Right lobe of liver (tissue), 6 donors: Measurements from ENCODE around the gene MAGI1. TPM values are rescaled to one million over a fixed set of nuclear protein-coding genes. Genes with fewer than 3 reads are reported as not detected.
"Not testable (repeated sequence)": the region's sequence is repeated elsewhere in the genome, so short reads cannot be mapped to it uniquely, and the experiment has no call there.

ENCODE experiments used
- ATAC-seq, 4 donors: fragments of 200-7000 bp; cut with Tn5 transposase; one replicate each; pipeline ENCODE4 v1.9.1; 2020; ENCODE audit warnings: mild to moderate bottlenecking in 4 of 4, moderate library complexity in 4 of 4
- DNase-seq, 3 donors: peaks; one replicate each; pipeline ENCODE4 v3.0.0-alpha.2; 2020
- H3K27ac ChIP-seq, 3 donors: fragments of 200-600 bp; one replicate each; pipeline ENCODE4 v1.8.0; 2022
- H3K27me3 ChIP-seq, 2 donors: fragments of 200-600 bp; one replicate each; pipeline ENCODE4 v1.8.0; 2022
- H3K36me3 ChIP-seq, 4 donors: fragments of 200-600 bp; sonication (generic) in 1 of 4; one replicate each; pipeline versions ENCODE4 v1.5.1 to v1.8.0; 2017 to 2022; ENCODE audit warnings: control low read depth in 1 of 4
- H3K4me1 ChIP-seq, 4 donors: fragments of 200-600 bp; sonication (generic) in 1 of 4; one replicate each; pipeline versions ENCODE4 v1.5.1 to v1.8.0; 2017 to 2022; ENCODE audit warnings: control low read depth in 1 of 4
- H3K4me3 ChIP-seq, 3 donors: fragments of 200-600 bp; one replicate each; pipeline ENCODE4 v1.8.0; 2022
- H3K9me3 ChIP-seq, 4 donors: fragments of 200-600 bp; sonication (generic) in 1 of 4; one replicate each; pipeline versions ENCODE4 v1.5.1 to v1.8.0; 2017 to 2022; ENCODE audit warnings: control low read depth in 1 of 4
- CTCF ChIP-seq, 4 donors: fragments of 200-600 bp in 3 of 4; fragments of 450-650 bp in 1 of 4; IDR thresholded peaks; one replicate each; pipeline versions ENCODE4 v1.5.1 to v1.8.0; 2016 to 2022; ENCODE audit warnings: antibody characterized with exemption in 4 of 4, mild to moderate bottlenecking in 2 of 4
- POLR2A ChIP-seq: fragments of 450-650 bp; IDR thresholded peaks from one replicate; pipeline ENCODE4 v1.6.1; 2017; ENCODE audit warnings: antibody characterized with exemption, mild to moderate bottlenecking
- WGBS: methylation state at CpG from one replicate; pipeline ENCODE4 v1.1.6; 2018; ENCODE audit warnings: low coverage, low lambda C conversion rate; ENCODE audit not compliant: insufficient coverage; ENCODE audit errors: missing lambda C conversion rate; 5-methylcytosine and 5-hydroxymethylcytosine counted together
- intact Hi-C, 2 donors: fragments of 100-400 bp; cut with DNase I; formaldehyde crosslinking; loops; one replicate each; pipeline versions ENCODE4 v1.11.2 to v1.14.1; 2022
- total RNA-seq, 6 experiments: library from RNA; depleted of rRNA in 2 of 6; stranded (reverse); fragments of >200 nt in 2 of 6; fragmentation: NEBNext Ultra II Directional in 3 of 6; extraction: Animal tissue kit (Norgen Biotek cat#: 25700) in 3 of 6; gene quantifications; one replicate each; pipeline versions ENCODE4 v1.1.0 to v1.2.4, GENCODE V29; 2016 to 2023
- donor health status: DM: no; HTN: yes; CAD: no.
- donor health status: DM: no; HTN: no; CAD: no.
- donor health status: DM: no; HTN: no; CAD: no.
- donor health status: DM: no; HTN: yes; CAD: no.
- donor health status: DM: no; HTN: yes; CAD: no.

Gene MAGI1
- total RNA-seq, 6 experiments from 2014 or later = 22.6 to 37.7 (median 26.9) TPM

- no peak overlapping the region for H3K27ac ChIP-seq
- no peak overlapping the region for H3K4me3 ChIP-seq
- ATAC-seq = no peak
- H3K9me3 ChIP-seq = no peaks in the 10 kb centered on the region
- H3K36me3 ChIP-seq = no peaks in the 10 kb centered on the region
- intact Hi-C loops = no loop called here
- TF ChIP-seq CTCF (IDR thresholded peaks at IDR 0.05) = no peak
- no peak for TF ChIP-seq POLR2A
- no peak for DNase-seq
- no peaks in the 10 kb centered on the region for H3K27me3 ChIP-seq
- WGBS = 82% methylated on average over 4 of the region's 4 CpGs
- peaks cover 0 to 12% (median 0%) of the 10 kb centered on the region in 4 donors for H3K4me1 ChIP-seq
Measured at GRCh38 chr3:65523878-65524277, 514.8 kb downstream of the MAGI1 start.

GRCh38 chr3:65521032-65521431 lies 517.7 kb downstream of the MAGI1 start:
- Histone ChIP-seq H3K27me3 (no peaks in the 10 kb centered on the region), H3K9me3 (no peaks in the 10 kb centered on the region), H3K4me3 (no peak overlapping the region), H3K36me3 (no peaks in the 10 kb centered on the region), H3K27ac (no peak overlapping the region), H3K4me1 (peaks cover 0 to 12% (median 0%) of the 10 kb centered on the region in 4 donors)
- no peak for TF ChIP-seq CTCF (IDR thresholded peaks at IDR 0.05)
- intact Hi-C loops = no loop called here
- no peak for DNase-seq
- WGBS = 81% methylated on average over 2 of the region's 2 CpGs
- no peak for ATAC-seq

GRCh38 chr3:65516998-65517397 lies 521.7 kb downstream of the MAGI1 start:
- no peaks in the 10 kb centered on the region for H3K27me3 ChIP-seq
- no peaks in the 10 kb centered on the region for H3K4me1 ChIP-seq
- intact Hi-C loops = no loop called here
- ATAC-seq (no peak), DNase-seq (no peak)
- no peaks in the 10 kb centered on the region for H3K36me3 ChIP-seq
- no peak overlapping the region for H3K4me3 ChIP-seq
- H3K27ac ChIP-seq = no peak overlapping the region
- TF ChIP-seq CTCF (IDR thresholded peaks at IDR 0.05) = no peak
- no peak for TF ChIP-seq POLR2A
- 83% methylated on average over 1 of the region's 5 CpGs for WGBS
- H3K9me3 ChIP-seq = no peaks in the 10 kb centered on the region

- H3K4me3 ChIP-seq, H3K27me3 ChIP-seq, H3K4me1 ChIP-seq, ATAC-seq, intact Hi-C loops, H3K27ac ChIP-seq, H3K36me3 ChIP-seq, H3K9me3 ChIP-seq, DNase-seq: not testable (repeated sequence)
- WGBS = 67% methylated on average over 1 of the region's 1 CpG
Measured at GRCh38 chr3:65514317-65514716, 524.4 kb downstream of the MAGI1 start.

GRCh38 chr3:65509423-65509794 lies 529.3 kb downstream of the MAGI1 start:
- WGBS = 36% methylated on average over 3 of the region's 24 CpGs
- intact Hi-C loops = not testable (repeated sequence)

More at GRCh38 chr3:65509423-65509794, 529.3 kb downstream of the MAGI1 start:
- H3K4me1 ChIP-seq, H3K9me3 ChIP-seq, H3K27me3 ChIP-seq, H3K36me3 ChIP-seq, DNase-seq, ATAC-seq, H3K27ac ChIP-seq: not testable (repeated sequence)
- H3K4me3 ChIP-seq = peak overlapping the region in 1 of 3 donors; percentile 1
